HG03571 (cell line): ENCODE results near the gene CTSF.
"Not testable (repeated sequence)": the region's sequence is repeated elsewhere in the genome, so short reads cannot be mapped to it uniquely, and the experiment has no call there.

Experiments used
- ATAC-seq: cut with Tn5 transposase; IDR thresholded peaks from one replicate; pipeline ENCODE4 v1.9.1; 2021; ENCODE audit not compliant: unreplicated experiment

The CTSF gene

GRCh38 chr11:66568124-66568916, at the start of gene CTSF:
Gene CTSF, minus strand, starts transcription at chr11:66568606. Its CDS starts 120 bp downstream, at chr11:66568486.
- no peak for ATAC-seq

DNA sequence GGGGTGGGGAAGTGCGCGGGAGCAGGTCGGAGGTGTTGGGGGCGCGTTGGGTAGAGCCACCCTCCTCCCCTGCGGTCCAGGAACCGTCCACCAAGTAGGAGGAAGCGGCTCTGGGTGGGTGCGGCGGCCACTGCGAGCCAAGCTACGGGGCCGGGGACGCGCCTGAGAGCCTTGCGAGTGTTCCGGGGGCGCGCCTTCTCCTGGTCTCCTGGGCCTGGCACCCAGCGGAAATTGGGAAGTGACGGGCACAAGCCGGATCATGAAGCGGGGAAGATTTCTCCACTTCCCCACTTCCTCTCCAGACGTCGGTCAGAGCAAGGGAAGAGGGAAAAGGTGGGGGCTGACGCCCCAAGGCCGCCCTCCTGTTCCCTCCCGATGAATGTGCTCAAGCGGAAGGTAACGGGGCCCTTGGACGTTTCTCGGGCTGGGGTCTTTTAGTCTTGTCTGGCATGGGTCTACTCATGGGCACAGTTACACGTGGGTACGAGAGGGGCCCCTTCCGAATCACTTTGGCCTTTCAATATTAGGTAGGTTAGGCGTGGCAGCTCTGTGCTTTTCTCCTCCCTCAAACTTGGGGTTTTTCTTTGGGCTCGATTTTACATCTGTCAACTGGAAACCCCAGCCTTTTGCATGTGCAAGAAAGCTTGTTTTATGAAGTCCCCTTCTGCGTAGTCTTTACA, 48.9 kb upstream of the CTSF start:
- ATAC-seq = peak; percentile 15

DNA sequence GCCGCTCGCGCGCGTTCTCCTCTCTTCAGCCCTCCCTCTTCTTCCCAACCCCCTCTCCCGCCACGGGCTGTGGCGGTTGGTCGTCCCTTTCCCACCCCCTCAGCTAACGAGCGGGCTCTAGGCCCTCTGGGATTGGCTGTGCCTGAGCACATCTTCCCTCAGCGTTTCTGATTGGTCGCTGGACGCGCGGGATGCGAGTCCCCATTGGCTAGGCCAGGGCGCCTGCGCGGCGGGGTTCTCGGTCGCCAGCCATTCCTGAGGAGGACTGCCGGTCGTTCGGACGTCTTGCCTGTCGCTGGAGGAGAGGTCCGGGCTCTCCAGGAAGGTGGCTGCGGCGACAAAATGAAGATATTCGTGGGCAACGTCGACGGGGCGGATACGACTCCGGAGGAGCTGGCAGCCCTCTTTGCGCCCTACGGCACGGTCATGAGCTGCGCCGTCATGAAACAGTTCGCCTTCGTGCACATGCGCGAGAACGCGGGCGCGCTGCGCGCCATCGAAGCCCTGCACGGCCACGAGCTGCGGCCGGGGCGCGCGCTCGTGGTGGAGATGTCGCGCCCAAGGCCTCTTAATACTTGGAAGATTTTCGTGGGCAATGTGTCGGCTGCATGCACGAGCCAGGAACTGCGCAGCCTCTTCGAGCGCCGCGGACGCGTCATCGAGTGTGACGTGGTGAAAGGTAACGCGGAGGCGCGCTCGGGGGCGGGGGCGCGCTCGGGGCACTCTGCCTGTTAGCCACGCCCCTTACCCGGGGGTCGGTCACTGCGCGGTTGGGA, 48.2 kb upstream of the CTSF start, which contains the start of gene RBM14:
Gene RBM14 (plus strand): TSS at position 252 of the 776 bp plus-strand sequence. CDS start 91 bp downstream, at position 343.
- ATAC-seq = peak; percentile 83

- no peak for ATAC-seq
Measured at GRCh38 chr11:66614073-66614472, 45.7 kb upstream of the CTSF start.

DNA sequence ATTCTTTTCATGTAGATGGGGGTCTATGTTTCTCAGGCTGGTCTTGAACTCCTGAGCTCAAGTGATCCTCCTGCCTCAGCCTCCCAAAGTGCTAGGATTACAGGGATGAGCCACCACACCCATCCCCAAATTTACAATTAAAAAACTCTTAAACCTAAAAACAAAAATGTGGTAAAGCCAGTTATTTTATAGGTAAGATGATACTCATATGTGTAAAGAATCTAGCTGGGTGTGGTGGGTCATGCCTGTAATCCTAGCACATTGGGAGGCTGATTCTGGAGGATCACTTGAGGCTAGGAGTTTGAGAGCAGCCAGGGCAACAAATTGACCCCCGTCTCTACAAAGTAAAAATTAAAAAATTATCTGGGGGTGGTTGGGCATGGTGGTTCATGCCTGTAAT, 44.1 kb upstream of the CTSF start:
- no peak for ATAC-seq

DNA sequence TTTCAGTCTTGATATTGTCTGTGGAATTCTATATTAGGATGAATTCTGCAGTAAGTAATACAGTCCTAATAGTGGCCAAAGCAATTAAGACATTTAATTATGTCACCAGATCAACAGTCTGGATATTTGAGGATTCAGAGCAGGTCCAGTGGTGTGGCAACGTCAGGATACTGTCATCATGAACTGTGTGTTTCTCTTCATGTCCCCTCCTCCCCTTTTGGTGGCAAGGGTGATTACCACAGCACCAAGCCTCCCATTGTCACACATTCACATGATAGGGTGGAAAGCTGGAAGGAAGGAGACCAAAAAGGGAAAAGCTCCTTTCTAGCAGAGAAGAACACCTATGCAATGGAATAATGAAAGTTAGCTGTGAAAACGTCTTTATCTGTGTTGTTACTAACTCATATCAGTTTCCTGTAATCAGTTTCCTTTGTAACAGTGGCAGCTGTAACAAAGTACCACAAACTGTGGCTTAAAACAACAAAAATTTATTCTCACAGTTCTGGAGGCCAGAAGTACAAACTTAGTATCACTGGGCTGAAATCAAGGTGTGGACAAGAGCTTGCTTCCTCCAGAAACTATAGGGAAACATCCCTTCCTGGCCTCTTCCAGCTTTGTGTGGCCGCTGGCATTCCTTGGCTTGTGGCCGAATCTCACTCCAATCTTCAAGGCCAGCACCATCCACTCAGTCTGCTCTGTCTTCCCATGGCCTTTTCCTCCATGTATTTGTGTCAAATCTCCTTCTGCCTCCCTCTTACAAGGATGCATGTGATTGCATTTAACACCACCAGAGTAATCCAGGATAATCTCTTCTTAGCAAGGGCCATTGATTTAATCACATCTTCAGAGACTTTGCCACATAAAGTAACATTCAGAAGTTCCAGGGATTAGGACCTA, 41.6 kb upstream of the CTSF start:
- no peak for ATAC-seq

- no peak for ATAC-seq
Measured at GRCh38 chr11:66607126-66607834, 38.9 kb upstream of the CTSF start.

GRCh38 chr11:66606608-66607007, 38.2 kb upstream of the CTSF start:
- not testable (repeated sequence) for ATAC-seq

DNA sequence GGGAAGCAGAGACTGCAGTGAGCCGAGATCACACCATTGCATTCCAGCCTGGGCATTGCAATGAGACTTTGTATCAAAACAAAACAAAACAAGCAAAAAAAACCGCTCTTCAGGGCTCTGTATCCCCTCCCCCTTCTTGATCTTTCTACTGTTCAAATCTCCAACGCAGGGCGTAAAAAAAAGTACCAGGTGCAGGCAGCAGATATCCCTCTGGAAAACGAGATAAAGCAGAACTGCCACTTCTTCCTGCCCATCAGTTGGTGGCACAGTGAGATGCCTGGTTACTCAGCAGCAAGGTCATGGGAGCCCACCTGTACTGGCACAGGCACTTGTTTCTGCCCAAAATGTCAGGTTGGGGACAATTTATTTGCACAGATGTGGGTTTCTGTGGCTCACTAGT, 35.7 kb upstream of the CTSF start:
- ATAC-seq = no peak

- no peak for ATAC-seq
Measured at GRCh38 chr11:66603072-66603471, 34.7 kb upstream of the CTSF start.

GRCh38 chr11:66600631-66601233, 32.3 kb upstream of the CTSF start:
- no peak for ATAC-seq

GRCh38 chr11:66600219-66600618, 31.8 kb upstream of the CTSF start:
- no peak for ATAC-seq

GRCh38 chr11:66598993-66599392, 30.6 kb upstream of the CTSF start:
- no peak for ATAC-seq

DNA sequence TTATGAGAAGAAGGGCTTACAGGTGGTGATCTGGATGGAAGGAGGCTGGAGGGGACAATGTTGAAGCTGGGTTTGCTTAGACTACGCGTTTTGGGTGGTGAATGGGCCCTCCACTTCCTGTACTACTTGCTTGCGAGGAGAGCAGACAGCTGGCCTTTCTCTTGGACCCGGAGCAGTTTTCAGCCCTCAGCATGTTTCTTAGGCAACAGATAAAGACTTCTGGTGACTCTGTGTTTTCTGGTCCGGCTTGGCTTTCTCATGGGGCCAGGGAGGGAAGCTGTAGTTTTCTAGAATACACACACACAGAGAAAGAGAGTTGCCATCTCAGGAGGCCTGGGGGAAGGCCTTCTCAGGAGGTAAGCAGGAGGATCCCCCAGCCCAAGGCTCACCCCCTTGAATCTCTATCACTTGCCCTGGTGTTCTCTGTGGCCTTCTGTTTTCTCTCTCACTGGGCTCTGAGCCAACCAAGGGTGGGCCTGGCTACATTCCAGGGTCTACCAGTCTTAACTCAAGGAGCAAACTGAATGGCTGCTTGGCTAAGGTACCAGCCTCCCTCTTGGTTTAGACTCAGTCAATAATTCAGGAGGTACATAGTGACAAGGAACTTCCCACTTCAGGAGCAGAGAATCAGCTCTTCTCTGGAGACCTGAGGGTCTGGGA, 27.0 kb upstream of the CTSF start:
- no peak for ATAC-seq

DNA sequence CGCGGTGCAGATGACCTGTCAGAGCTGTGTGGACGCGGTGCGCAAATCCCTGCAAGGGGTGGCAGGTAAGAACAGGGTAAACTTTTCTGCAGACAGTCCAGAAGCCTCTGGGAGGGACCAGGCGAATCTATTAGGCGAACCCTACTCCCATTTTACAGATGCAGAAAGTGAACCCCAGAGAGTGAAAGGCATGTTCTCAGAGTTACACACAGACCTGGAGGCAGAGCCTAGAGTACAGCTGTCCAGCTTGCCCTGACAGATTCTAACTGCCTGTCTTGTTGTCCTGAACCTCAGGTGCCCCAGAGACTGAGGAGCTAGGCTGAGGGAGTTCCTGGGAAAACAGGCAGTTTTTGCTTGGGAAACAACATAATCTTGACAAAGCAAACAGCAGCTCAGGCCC, 25.2 kb upstream of the CTSF start:
- no peak for ATAC-seq

- peak; percentile 4 for ATAC-seq
Measured at GRCh38 chr11:66593303-66593635, 24.9 kb upstream of the CTSF start.

- ATAC-seq = peak; percentile 88
Measured at GRCh38 chr11:66592457-66593302, 24.3 kb upstream of the CTSF start, which contains the start of the genes CCDC87 and CCS. Gene CCDC87, minus strand, starts transcription at chr11:66593063. Its CDS starts 48 bp downstream, at chr11:66593015. Gene CCS, plus strand, starts transcription at chr11:66593185. Its CDS starts 77 bp downstream, at chr11:66593262.

GRCh38 chr11:66591175-66591574, 22.8 kb upstream of the CTSF start:
- ATAC-seq = no peak
